GM19099 (cell line): ENCODE measurements around the gene TXNRD3.

Experiments
- POLR2A ChIP-seq: IDR thresholded peaks from 3 replicates; pipeline ENCODE4 v1.6.1; 2011; ENCODE audit warnings: low read depth; ENCODE audit not compliant: insufficient read length; ENCODE audit errors: extremely low read depth

The TXNRD3 gene

GRCh38 chr3:126663750-126664149 lies 8.8 kb upstream of the TXNRD3 start:
- no peak for TF ChIP-seq POLR2A

DNA sequence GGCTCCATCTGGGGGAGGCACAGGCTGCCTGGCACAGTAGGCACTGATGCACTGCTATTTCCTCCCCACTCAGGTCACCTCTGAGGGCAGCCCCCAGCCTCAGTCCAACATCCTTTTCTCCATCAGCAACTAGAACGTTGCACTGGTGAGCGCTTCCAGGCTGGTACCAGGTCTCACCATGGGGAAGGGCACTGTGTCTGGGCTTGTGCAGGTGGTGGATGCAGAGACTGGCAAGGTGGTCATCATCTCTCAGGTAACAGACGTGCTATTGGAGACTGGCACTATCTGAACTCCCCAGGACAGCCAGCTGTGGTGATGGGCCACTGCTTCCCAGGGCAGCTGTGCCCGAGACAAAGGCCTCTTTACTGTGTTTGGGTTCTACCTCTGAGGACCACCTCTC lies 8.3 kb upstream of the TXNRD3 start:
- TF ChIP-seq POLR2A: no peak

- TF ChIP-seq POLR2A: no peak
Observed at GRCh38 chr3:126661532-126662364, 6.8 kb upstream of the TXNRD3 start.

DNA sequence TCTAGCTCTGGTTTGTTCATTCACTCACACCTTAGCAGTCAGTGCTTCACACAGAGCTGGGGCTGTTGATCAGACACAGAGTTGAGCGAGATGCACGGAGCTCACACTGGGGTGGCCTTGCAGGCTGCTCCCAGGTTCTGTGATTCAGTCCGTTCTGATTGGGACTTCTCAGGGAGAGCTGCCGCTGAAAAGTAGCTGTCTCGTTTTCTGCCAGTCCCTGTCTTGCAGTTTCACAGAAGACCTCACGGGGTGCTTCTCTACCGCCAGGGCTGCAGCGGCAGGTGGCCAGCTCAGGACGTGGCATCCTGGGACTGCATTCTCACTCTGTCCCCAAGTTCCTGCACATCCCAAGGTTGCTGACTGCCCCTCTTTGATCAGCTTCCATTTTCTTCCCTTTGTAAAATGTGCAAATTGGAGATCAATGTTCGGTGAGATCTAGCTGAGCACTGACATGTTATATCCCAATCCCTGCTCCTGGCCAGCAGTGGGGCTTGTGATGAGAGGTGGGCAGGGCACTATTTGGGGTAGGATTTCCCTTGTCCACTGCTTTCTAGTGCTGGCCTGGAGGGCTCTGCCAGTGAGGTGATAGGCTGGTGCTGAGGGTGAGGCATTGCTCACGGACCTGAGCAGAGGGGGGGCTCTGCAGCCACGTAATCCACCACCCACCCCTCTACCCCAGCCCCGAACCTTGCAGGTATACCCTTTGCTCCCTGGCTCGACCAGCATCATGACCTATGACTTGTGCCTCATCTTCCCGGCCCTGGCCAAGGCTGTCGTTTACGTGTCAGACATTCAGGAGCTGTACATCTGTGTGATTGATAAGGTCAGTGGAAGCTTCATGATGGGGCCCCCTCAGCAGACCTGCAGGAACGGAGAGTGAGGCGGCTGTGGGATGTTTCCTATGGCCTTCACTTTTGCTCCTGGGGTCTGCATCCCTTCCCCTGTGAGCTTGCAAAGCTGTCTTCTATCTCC lies 5.3 kb upstream of the TXNRD3 start:
- no peak for TF ChIP-seq POLR2A

DNA sequence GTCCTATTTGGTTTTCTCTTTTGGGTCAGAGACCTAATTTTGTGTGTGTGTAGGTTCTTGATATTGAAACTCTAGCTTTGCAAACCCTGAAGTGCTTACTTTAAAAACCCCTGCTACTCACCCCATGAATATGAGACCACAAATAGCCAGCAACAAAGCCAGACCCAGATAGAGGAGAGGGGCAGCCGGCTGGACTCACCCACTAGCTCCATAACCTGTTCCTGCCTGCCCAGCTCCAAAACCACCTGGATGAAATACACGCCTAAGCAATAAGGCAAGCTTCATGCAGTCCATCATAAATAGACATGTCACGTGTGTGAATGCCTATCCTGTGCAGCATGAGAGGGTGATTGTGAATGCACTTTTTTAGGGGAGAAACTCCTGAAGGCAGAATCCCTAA lies 3.7 kb upstream of the TXNRD3 start:
- TF ChIP-seq POLR2A: no peak

DNA sequence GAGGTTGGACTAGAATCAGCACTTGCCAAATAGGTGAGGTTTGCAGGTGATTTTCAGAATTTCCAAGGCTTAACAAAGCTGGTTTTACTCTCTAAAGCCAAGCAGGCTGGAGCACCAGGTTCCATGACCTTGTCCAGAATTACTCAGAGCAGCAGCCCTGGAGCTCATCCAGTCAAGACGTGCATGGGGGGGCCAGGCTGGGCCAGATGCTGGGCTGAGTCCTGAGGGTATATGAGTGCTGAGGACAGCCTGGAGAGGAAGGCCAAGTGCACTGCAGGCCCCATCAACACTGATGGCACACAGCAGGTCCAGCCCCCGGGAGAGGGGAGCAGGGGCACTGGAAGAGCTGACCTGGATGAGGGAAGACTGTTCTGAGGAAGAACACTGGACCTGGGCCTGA lies 3.0 kb upstream of the TXNRD3 start:
- no peak for TF ChIP-seq POLR2A

DNA sequence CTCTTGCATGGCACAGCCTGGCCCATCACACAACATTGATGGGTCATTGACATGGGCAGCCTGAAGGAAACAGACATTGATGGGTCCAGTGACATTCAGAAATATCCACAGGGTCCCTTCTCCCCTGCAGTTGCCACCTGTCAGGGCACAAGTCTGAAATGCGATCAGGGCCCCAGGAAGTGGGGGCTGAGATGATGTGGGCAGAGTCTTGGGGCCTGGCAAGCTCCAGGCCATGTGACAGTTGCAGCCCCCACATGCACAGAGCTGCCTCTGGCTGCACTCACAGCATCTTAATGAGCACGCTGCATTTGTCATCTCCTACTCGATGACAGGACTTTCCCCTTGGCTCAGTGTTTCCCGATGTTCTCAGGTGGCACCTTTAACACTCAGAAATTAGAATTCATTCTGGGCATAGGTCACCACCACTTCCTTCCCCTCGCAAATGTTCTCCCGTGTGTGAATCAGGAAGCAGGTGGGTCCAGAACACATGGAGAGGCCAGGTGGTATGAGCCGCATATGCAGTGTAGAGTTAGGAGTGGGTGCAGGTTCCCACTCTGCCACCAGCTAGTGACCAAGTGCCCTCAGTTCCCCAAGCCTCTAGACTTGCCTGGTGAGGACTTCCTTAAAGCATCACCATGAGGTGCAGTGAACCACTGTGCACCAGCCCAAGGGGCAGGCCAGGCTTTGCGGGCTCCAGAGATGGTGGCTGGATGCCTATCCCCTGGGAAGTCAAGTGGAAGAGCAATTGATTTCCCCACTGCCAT lies 1.6 kb upstream of the TXNRD3 start:
- no peak for TF ChIP-seq POLR2A

- TF ChIP-seq POLR2A: no peak
Observed at GRCh38 chr3:126655887-126656286, 963 bp upstream of the TXNRD3 start.

- TF ChIP-seq POLR2A: no peak
Observed at GRCh38 chr3:126649556-126650092, 5.3 kb downstream of the TXNRD3 start.

DNA sequence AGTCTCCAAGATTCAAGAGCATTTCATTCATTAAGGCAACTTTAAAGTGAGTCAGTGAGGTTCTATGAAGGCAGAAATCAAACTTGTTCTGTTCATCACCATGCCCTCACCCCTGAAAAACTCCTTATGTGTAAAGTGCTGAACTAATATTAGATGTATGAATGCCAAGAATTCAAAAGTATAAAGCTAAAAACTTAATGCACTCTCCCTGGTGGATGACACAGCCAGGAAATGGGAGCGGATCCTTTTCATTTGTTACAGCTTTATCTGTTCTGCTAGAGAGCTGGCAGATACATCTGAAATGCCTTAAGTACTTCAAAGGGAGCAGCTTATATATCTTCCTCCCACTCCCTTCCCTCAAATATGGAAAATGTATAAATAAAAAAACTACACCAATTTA lies 8.2 kb downstream of the TXNRD3 start:
- no peak for TF ChIP-seq POLR2A

GRCh38 chr3:126644615-126645014 lies 10.3 kb downstream of the TXNRD3 start:
- TF ChIP-seq POLR2A: no peak

- no peak for TF ChIP-seq POLR2A
Observed at GRCh38 chr3:126638790-126639189, 16.1 kb downstream of the TXNRD3 start.

GRCh38 chr3:126636436-126636835 lies 18.5 kb downstream of the TXNRD3 start:
- TF ChIP-seq POLR2A: no peak

DNA sequence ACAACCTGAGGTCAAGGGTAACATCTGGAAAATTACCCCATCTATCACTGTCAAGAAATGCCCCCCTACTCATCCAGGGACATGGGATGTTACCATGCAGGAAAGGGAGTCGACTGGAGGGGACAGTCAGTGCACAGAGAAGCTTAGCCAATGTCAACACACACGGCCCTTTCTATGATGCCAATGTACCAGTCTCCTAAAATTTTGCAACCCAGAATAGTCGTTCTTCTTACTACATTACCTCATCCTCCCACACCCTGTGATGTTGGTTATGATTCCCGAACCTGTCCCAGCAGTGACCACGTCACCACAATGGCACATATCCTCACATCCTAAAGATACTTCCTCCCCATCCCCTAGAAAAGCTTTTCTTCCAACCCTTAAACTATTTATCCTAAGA lies 20.1 kb downstream of the TXNRD3 start:
- TF ChIP-seq POLR2A: no peak

- TF ChIP-seq POLR2A: no peak
Observed at GRCh38 chr3:126630020-126630419, 24.9 kb downstream of the TXNRD3 start.
